CD8-positive, alpha-beta memory T cell (primary cell): ENCODE results near the gene CSNK1D. TPM values are rescaled to one million over a fixed set of nuclear protein-coding genes. Genes with fewer than 3 reads are reported as not detected.
A peak's percentile ranks its signal among the peaks of the same experiment; 100 is the strongest.

Source experiments
- CTCF ChIA-PET: fragments of 350-600 bp; sonication (Branson Sonifier 250); formaldehyde crosslinking; loops from one replicate; lab custom pipeline; 2021; ENCODE audit warnings: antibody characterized with exemption; lab: Charles Lee
- POLR2A ChIA-PET: fragments of 350-600 bp; sonication (Branson Sonifier 250); formaldehyde crosslinking; loops from one replicate; lab custom pipeline; 2021; ENCODE audit warnings: antibody characterized with exemption; lab: Charles Lee
- DNase-seq, 5 donors: peaks; one replicate each; pipeline versions ENCODE4 v3.0.0 to v3.0.0-alpha.2; 2020 to 2022; ENCODE audit warnings: mixed read lengths in 1 of 5
- H3K27ac ChIP-seq: one replicate; pipeline ENCODE4 v1.7.0; 2013; ENCODE audit warnings: low read depth, mild to moderate bottlenecking, low read length, moderate library complexity
- H3K27me3 ChIP-seq: 2 replicates; pipeline ENCODE4 v1.7.0; 2013; ENCODE audit warnings: low read length, mild to moderate bottlenecking; ENCODE audit not compliant: insufficient read depth, poor library complexity, severe bottlenecking
- H3K36me3 ChIP-seq: 2 replicates; pipeline ENCODE4 v1.7.0; 2013; ENCODE audit warnings: mild to moderate bottlenecking, low read length, moderate library complexity; ENCODE audit not compliant: insufficient read depth
- H3K4me1 ChIP-seq: 2 replicates; pipeline ENCODE4 v1.7.0; 2013; ENCODE audit warnings: mild to moderate bottlenecking, low read length, moderate library complexity; ENCODE audit not compliant: insufficient read depth
- H3K4me3 ChIP-seq: 2 replicates; pipeline ENCODE4 v1.7.0; 2013; ENCODE audit warnings: mild to moderate bottlenecking, low read length
- H3K9me3 ChIP-seq: 2 replicates; pipeline ENCODE4 v1.7.0; 2013; ENCODE audit warnings: mild to moderate bottlenecking, low read length
- H3K27ac Mint-ChIP-seq, 8 donors: one replicate each; pipeline ENCODE4 v1.8.0; 2020 to 2021; ENCODE audit warnings: mixed read lengths in 8 of 8, mild to moderate bottlenecking in 6 of 8, inconsistent platforms in 3 of 8, moderate library complexity in 3 of 8
- H3K27me3 Mint-ChIP-seq, 2 donors: one replicate each; pipeline ENCODE4 v1.8.0; 2020 to 2021; ENCODE audit warnings: mixed read lengths in 2 of 2, mild to moderate bottlenecking in 1 of 2, moderate library complexity in 1 of 2
- H3K36me3 Mint-ChIP-seq, 3 donors: one replicate each; pipeline ENCODE4 v1.8.0; 2020 to 2021; ENCODE audit warnings: mixed read lengths in 3 of 3, inconsistent platforms in 1 of 3, mild to moderate bottlenecking in 1 of 3
- H3K4me1 Mint-ChIP-seq, 3 donors: one replicate each; pipeline ENCODE4 v1.8.0; 2020 to 2021; ENCODE audit warnings: mixed read lengths in 3 of 3, inconsistent platforms in 1 of 3, mild to moderate bottlenecking in 1 of 3
- H3K4me3 Mint-ChIP-seq, 7 donors: one replicate each; pipeline ENCODE4 v1.8.0; 2020 to 2021; ENCODE audit warnings: mixed read lengths in 7 of 7, mild to moderate bottlenecking in 6 of 7, moderate library complexity in 4 of 7, inconsistent platforms in 2 of 7
- H3K9me3 Mint-ChIP-seq, 5 donors: one replicate each; pipeline ENCODE4 v1.8.0; 2020 to 2022; ENCODE audit warnings: mixed read lengths in 5 of 5, mild to moderate bottlenecking in 3 of 5, moderate library complexity in 2 of 5, inconsistent platforms in 1 of 5
- polyA plus RNA-seq: library from polyadenylated mRNA; unstranded; fragments of 300-500 nt; fragmentation: Illumina TruSeq; gene quantifications from one replicate; pipeline ENCODE4 v1.2.3, GENCODE V29; 2021
- total RNA-seq, 2 experiments: library from RNA; stranded (reverse); gene quantifications; one replicate each; pipeline ENCODE4 v1.2.3, GENCODE V29; 2021

CSNK1D gene
- total and polyA plus RNA-seq, 3 experiments from 2014 or later, result 74.6 to 141 (median 129) TPM

GRCh38 chr17:82237083-82237745 lies 36.3 kb downstream of the CSNK1D start:
- no peaks in the 10 kb centered on the region for H3K27me3 Mint-ChIP-seq
- Histone ChIP-seq H3K4me3 (no peak overlapping the region), H3K36me3 (no peaks in the 10 kb centered on the region), H3K27ac (peak overlapping the region; percentile 75), H3K27me3 (no peaks in the 10 kb centered on the region), H3K4me1 (peaks cover 43% of the 10 kb centered on the region), H3K9me3 (no peaks in the 10 kb centered on the region)
- H3K4me3 Mint-ChIP-seq, result no peak overlapping the region
- H3K4me1 Mint-ChIP-seq, result peaks cover 21 to 65% (median 24%) of the 10 kb centered on the region in 3 donors
- POLR2A ChIA-PET, result interaction anchor here (1.0 to 1.1 kb wide), 4 partner anchors 25 to 96 kb away, joined by 3 to 5 read pairs (median 4); partner anchors contain the start of genes CCDC57 and SECTM1
- H3K9me3 Mint-ChIP-seq, result peaks cover 0 to 2% (median 0%) of the 10 kb centered on the region in 5 donors
- peak overlapping the region in 4 of 8 donors; percentile 6 to 88 (median 52) for H3K27ac Mint-ChIP-seq
- peak in 1 of 5 donors; percentile 61 for DNase-seq
- peaks cover 0 to 20% (median 0%) of the 10 kb centered on the region in 3 donors for H3K36me3 Mint-ChIP-seq
- CTCF ChIA-PET, result interaction anchor here (0.9 to 4.9 kb wide), 15 partner anchors 8 to 260 kb away, joined by 3 to 71 read pairs (median 5); partner anchors contain the start of genes CD7 and SECTM1

GRCh38 chr17:82236142-82236971 lies 37.1 kb downstream of the CSNK1D start:
- no peak overlapping the region for H3K4me3 ChIP-seq
- peaks cover 49% of the 10 kb centered on the region for H3K4me1 ChIP-seq
- no peaks in the 10 kb centered on the region for H3K27me3 Mint-ChIP-seq
- H3K4me1 Mint-ChIP-seq, result peaks cover 21 to 59% (median 24%) of the 10 kb centered on the region in 3 donors
- peak overlapping the region in 1 of 7 donors; percentile 48 for H3K4me3 Mint-ChIP-seq
- no peaks in the 10 kb centered on the region for H3K27me3 ChIP-seq
- peaks cover 0 to 15% (median 0%) of the 10 kb centered on the region in 3 donors for H3K36me3 Mint-ChIP-seq
- POLR2A ChIA-PET, result interaction anchor here (1.0 to 1.6 kb wide), 6 partner anchors 31 to 97 kb away, joined by 3 to 4 read pairs (median 4); partner anchors contain the start of gene SECTM1
- no peaks in the 10 kb centered on the region for H3K36me3 ChIP-seq
- CTCF ChIA-PET, result interaction anchor here (0.8 to 4.9 kb wide), 26 partner anchors 9 to 270 kb away, joined by 3 to 71 read pairs (median 4); partner anchors contain the start of genes CD7 and SECTM1
- H3K27ac ChIP-seq, result peak overlapping the region; percentile 75
- H3K9me3 ChIP-seq, result no peaks in the 10 kb centered on the region
- peak; percentile 57 to 78 (median 67) for DNase-seq
- H3K27ac Mint-ChIP-seq, result peak overlapping the region in 6 of 8 donors; percentile 36 to 89 (median 73)
- peaks cover 0 to 2% (median 0%) of the 10 kb centered on the region in 5 donors for H3K9me3 Mint-ChIP-seq

GRCh38 chr17:82235775-82236141 lies 37.7 kb downstream of the CSNK1D start:
- Histone ChIP-seq H3K4me3 (no peak overlapping the region), H3K4me1 (peaks cover 45% of the 10 kb centered on the region), H3K27ac (peak overlapping the region; percentile 75), H3K9me3 (no peaks in the 10 kb centered on the region), H3K36me3 (no peaks in the 10 kb centered on the region), H3K27me3 (no peaks in the 10 kb centered on the region)
- peaks cover 20 to 53% (median 21%) of the 10 kb centered on the region in 3 donors for H3K4me1 Mint-ChIP-seq
- peak overlapping the region in 5 of 8 donors; percentile 29 to 89 (median 76) for H3K27ac Mint-ChIP-seq
- peaks cover 0 to 2% (median 0%) of the 10 kb centered on the region in 5 donors for H3K9me3 Mint-ChIP-seq
- peaks cover 0 to 12% (median 0%) of the 10 kb centered on the region in 3 donors for H3K36me3 Mint-ChIP-seq
- DNase-seq, result no peak
- POLR2A ChIA-PET, result interaction anchor here (1.0 to 1.6 kb wide), 6 partner anchors 30 to 98 kb away, joined by 3 to 4 read pairs (median 4); partner anchors contain the start of gene SECTM1
- H3K27me3 Mint-ChIP-seq, result no peaks in the 10 kb centered on the region
- CTCF ChIA-PET, result interaction anchor here (0.8 to 4.9 kb wide), 25 partner anchors 10 to 270 kb away, joined by 3 to 71 read pairs (median 4); partner anchors contain the start of genes CD7 and SECTM1
- peak overlapping the region in 1 of 7 donors; percentile 48 for H3K4me3 Mint-ChIP-seq

- POLR2A ChIA-PET, result interaction anchor here (1.3 to 1.6 kb wide), 2 partner anchors 62 to 68 kb away, joined by 3 to 4 read pairs; no protein-coding TSS in a partner anchor
- Mint-ChIP-seq H3K4me1 (peaks cover 15 to 50% (median 18%) of the 10 kb centered on the region in 3 donors), H3K27ac (peak overlapping the region in 7 of 8 donors; percentile 35 to 87 (median 61)), H3K36me3 (peaks cover 0 to 8% (median 0%) of the 10 kb centered on the region in 3 donors), H3K9me3 (peaks cover 0 to 2% (median 0%) of the 10 kb centered on the region in 5 donors), H3K4me3 (peak overlapping the region in 2 of 7 donors; percentile 34 to 54), H3K27me3 (no peaks in the 10 kb centered on the region)
- Histone ChIP-seq H3K27me3 (no peaks in the 10 kb centered on the region), H3K4me3 (no peak overlapping the region), H3K4me1 (peaks cover 43% of the 10 kb centered on the region), H3K9me3 (no peaks in the 10 kb centered on the region), H3K36me3 (no peaks in the 10 kb centered on the region), H3K27ac (peak overlapping the region; percentile 75)
- CTCF ChIA-PET, result interaction anchor here (0.8 to 4.9 kb wide), 17 partner anchors 15 to 271 kb away, joined by 3 to 71 read pairs (median 4); partner anchors contain the start of gene CD7
- no peak for DNase-seq
These were observed 38.3 kb downstream of the CSNK1D start for GRCh38 chr17:82235056-82235774.

GRCh38 chr17:82234211-82235055 lies 39.1 kb downstream of the CSNK1D start:
- POLR2A ChIA-PET, result no interaction called here
- H3K4me1 ChIP-seq, result peaks cover 43% of the 10 kb centered on the region

GRCh38 chr17:82232876-82233785 lies 40.4 kb downstream of the CSNK1D start:
- no peaks in the 10 kb centered on the region for H3K9me3 ChIP-seq
- no peaks in the 10 kb centered on the region for H3K36me3 ChIP-seq
- H3K4me1 ChIP-seq, result peaks cover 33% of the 10 kb centered on the region
- Mint-ChIP-seq H3K9me3 (peaks cover 0 to 2% (median 0%) of the 10 kb centered on the region in 5 donors), H3K36me3 (peaks cover 0 to 3% (median 0%) of the 10 kb centered on the region in 3 donors), H3K27me3 (no peaks in the 10 kb centered on the region), H3K4me3 (peak overlapping the region in 2 of 7 donors; percentile 51 to 64), H3K27ac (peak overlapping the region; percentile 8 to 82 (median 70)), H3K4me1 (peaks cover 5 to 39% (median 10%) of the 10 kb centered on the region in 3 donors)
- no peak overlapping the region for H3K4me3 ChIP-seq
- ChIA-PET CTCF (interaction anchor here (1.0 to 1.7 kb wide), 2 partner anchors 68 to 88 kb away, joined by 3 to 4 read pairs; no protein-coding TSS in a partner anchor), POLR2A (interaction anchor here (0.6 kb wide), 1 partner anchor 58 kb away, joined by 3 read pairs; no protein-coding TSS in a partner anchor)
- peak overlapping the region; percentile 73 for H3K27ac ChIP-seq
- no peak for DNase-seq
- no peaks in the 10 kb centered on the region for H3K27me3 ChIP-seq

More at GRCh38 chr17:82234211-82235055, 39.1 kb downstream of the CSNK1D start:
- H3K4me1 Mint-ChIP-seq, result peaks cover 15 to 50% (median 20%) of the 10 kb centered on the region in 3 donors
- H3K27ac Mint-ChIP-seq, result peak overlapping the region in 7 of 8 donors; percentile 7 to 87 (median 47)
- CTCF ChIA-PET, result interaction anchor here (0.8 to 4.9 kb wide), 10 partner anchors 21 to 204 kb away, joined by 3 to 71 read pairs (median 8); partner anchors contain the start of gene CD7
- DNase-seq, result no peak
- no peaks in the 10 kb centered on the region for H3K27me3 Mint-ChIP-seq
- peaks cover 0 to 2% (median 0%) of the 10 kb centered on the region in 5 donors for H3K9me3 Mint-ChIP-seq
- H3K36me3 Mint-ChIP-seq, result peaks cover 0 to 7% (median 0%) of the 10 kb centered on the region in 3 donors
- H3K4me3 Mint-ChIP-seq, result peak overlapping the region in 2 of 7 donors; percentile 34 to 54
- Histone ChIP-seq H3K9me3 (no peaks in the 10 kb centered on the region), H3K27me3 (no peaks in the 10 kb centered on the region), H3K27ac (peak overlapping the region; percentile 75), H3K4me3 (no peak overlapping the region), H3K36me3 (no peaks in the 10 kb centered on the region)
